ENCODE measurements around the gene HLCS. TPM values are rescaled to one million over a fixed set of nuclear protein-coding genes. Genes with fewer than 3 reads are reported as not detected.

The HLCS gene
- total RNA-seq, 1 experiment from 2014 or later, result 12.7 TPM

DNA sequence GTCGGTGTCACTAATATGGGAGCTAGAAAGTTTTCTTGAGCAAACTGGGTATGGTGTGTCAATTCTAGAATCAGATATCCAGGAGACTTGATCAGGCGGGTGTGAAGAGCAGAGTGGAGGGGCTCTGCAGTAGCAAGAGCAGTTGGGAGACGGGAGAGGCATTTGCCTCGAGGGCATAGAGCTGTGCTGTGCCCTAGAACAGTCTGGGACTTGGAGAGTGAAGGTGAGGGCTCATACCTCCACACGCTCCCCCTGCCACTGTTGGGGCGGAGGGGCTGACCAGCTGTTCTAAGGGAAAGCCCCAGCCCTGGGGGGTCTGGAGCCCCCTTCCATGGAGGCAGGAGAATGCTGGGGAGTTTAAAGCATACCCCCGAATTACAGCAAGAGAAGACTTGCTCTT, 233.7 kb downstream of the HLCS start:
- Histone ChIP-seq H2AFZ (ENCODE audit: low read length) (no peak overlapping the region), H2BK12ac (ENCODE audit: insufficient read length, low read depth, low read length) (no peak overlapping the region), H4K5ac (ENCODE audit: insufficient read length, low read depth, low read length) (no peak overlapping the region), H2BK120ac (ENCODE audit: low read depth, low read length, poor library complexity, severe bottlenecking) (no peak overlapping the region), H3K27me3 (ENCODE audit: insufficient read depth, low read length) (no peaks in the 10 kb centered on the region), H3K4me1 (ENCODE audit: insufficient read depth, low read length) (no peaks in the 10 kb centered on the region), H3K79me1 (ENCODE audit: insufficient read depth, low read depth, low read length, poor library complexity, severe bottlenecking) (no peaks in the 10 kb centered on the region), H3T11ph (ENCODE audit: low read length) (no peak overlapping the region), H4K20me1 (ENCODE audit: control insufficient read depth, insufficient read depth, insufficient read length) (no peaks in the 10 kb centered on the region), H3K14ac (ENCODE audit: insufficient read depth, low read length) (no peak overlapping the region), H3K4ac (ENCODE audit: low read depth, low read length) (no peak overlapping the region), H4K91ac (ENCODE audit: insufficient read length, low read depth, low read length) (no peak overlapping the region), H3K79me2 (ENCODE audit: insufficient read depth, low read length) (no peaks in the 10 kb centered on the region), H3K9ac (ENCODE audit: extremely low read depth, insufficient read length, low read length) (no peak overlapping the region), H3K4me2 (ENCODE audit: insufficient read depth, insufficient read length, low read length) (no peak overlapping the region), H3K23me2 (ENCODE audit: insufficient read length, low read depth, low read length, poor library complexity, severe bottlenecking) (no peaks in the 10 kb centered on the region), H2AK5ac (ENCODE audit: insufficient read length, low read length) (no peak overlapping the region), H3K23ac (ENCODE audit: insufficient read length, low read depth, low read length) (no peak overlapping the region), H4K8ac (replicated peaks; ENCODE audit: insufficient read length, low read depth, low read length) (no peak overlapping the region), H3K9me3 (ENCODE audit: control insufficient read depth, low read depth, low read length) (no peaks in the 10 kb centered on the region), H3K27ac (ENCODE audit: insufficient read length, low read depth, low read length) (no peak overlapping the region), H2BK20ac (ENCODE audit: low read depth, low read length, poor library complexity, severe bottlenecking) (no peak overlapping the region), H3K18ac (ENCODE audit: insufficient read length, low read depth, low read length) (no peak overlapping the region), H2BK15ac (ENCODE audit: low read depth, low read length) (no peak overlapping the region), H2BK5ac (ENCODE audit: insufficient read length, low read length) (no peak overlapping the region), H3K56ac (ENCODE audit: insufficient read length, low read depth, low read length) (no peak overlapping the region)
- Mint-ChIP-seq H3K36me3 (ENCODE audit: insufficient read depth in 1 of 3, low read depth in 3 of 3) (no peaks in the 10 kb centered on the region; a peak in 1 of 7 replicates), H3K27ac (peak overlapping the region in 1 of 3 experiments; percentile 9; a peak in 1 of 7 replicates), H3K9me3 (peaks cover 0 to 3% of the 10 kb centered on the region in 2 experiments; a peak in 2 of 5 replicates), H3K4me3 (no peak overlapping the region), H3K27me3 (ENCODE audit: low read depth) (peaks cover 24% of the 10 kb centered on the region), H3K4me1 (peaks cover 0 to 4% of the 10 kb centered on the region in 2 experiments; a peak in 2 of 4 replicates)
- no peak for DNase-seq
- no CpG with 5 or more reads among the region's 7 CpGs for WGBS (ENCODE audit: extremely low coverage, insufficient read length, low lambda C conversion rate)
- TF ChIP-seq, protein P1, sequence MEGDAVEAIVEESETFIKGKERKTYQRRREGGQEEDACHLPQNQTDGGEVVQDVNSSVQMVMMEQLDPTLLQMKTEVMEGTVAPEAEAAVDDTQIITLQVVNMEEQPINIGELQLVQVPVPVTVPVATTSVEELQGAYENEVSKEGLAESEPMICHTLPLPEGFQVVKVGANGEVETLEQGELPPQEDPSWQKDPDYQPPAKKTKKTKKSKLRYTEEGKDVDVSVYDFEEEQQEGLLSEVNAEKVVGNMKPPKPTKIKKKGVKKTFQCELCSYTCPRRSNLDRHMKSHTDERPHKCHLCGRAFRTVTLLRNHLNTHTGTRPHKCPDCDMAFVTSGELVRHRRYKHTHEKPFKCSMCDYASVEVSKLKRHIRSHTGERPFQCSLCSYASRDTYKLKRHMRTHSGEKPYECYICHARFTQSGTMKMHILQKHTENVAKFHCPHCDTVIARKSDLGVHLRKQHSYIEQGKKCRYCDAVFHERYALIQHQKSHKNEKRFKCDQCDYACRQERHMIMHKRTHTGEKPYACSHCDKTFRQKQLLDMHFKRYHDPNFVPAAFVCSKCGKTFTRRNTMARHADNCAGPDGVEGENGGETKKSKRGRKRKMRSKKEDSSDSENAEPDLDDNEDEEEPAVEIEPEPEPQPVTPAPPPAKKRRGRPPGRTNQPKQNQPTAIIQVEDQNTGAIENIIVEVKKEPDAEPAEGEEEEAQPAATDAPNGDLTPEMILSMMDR (conservative IDR thresholded peaks at IDR 0.05), result no peak

Measured in H9 (cell line).